ENCODE data around the gene MAPKAPK3. TPM values are rescaled to one million over a fixed set of nuclear protein-coding genes. Genes with fewer than 3 reads are reported as not detected.

MAPKAPK3 gene
- total RNA-seq, 4 donors from 2014 or later: 66.1 to 147 (median 97.5) TPM

GRCh38 chr3:50658416-50658815, 41.5 kb downstream of the MAPKAPK3 start:
- TF ChIP-seq CTCF (IDR thresholded peaks at IDR 0.05) (no peak), POLR2A (IDR thresholded peaks at IDR 0.05) (no peak)
- intact Hi-C loops (cut with DNase I): no loop called here
- peak overlapping the region in 2 of 3 donors; percentile 47 to 51 for H3K27ac ChIP-seq
- H3K4me1 ChIP-seq: peaks cover 20 to 33% of the 10 kb centered on the region in 2 donors
- H3K36me3 ChIP-seq: no peaks in the 10 kb centered on the region
- H3K9me3 ChIP-seq: no peaks in the 10 kb centered on the region
- H3K27me3 ChIP-seq: no peaks in the 10 kb centered on the region
- 79 to 95% methylated on average over 6 of the region's 6 CpGs for WGBS, 2 donors
- H3K4me3 ChIP-seq (replicated peaks in 1 of 3): no peak overlapping the region
- no peak for DNase-seq

- Histone ChIP-seq H3K36me3 (no peaks in the 10 kb centered on the region), H3K9me3 (no peaks in the 10 kb centered on the region), H3K27ac (no peak overlapping the region), H3K4me3 (replicated peaks in 1 of 3) (no peak overlapping the region), H3K4me1 (peaks cover 20 to 33% of the 10 kb centered on the region in 2 donors), H3K27me3 (no peaks in the 10 kb centered on the region)
- TF ChIP-seq CTCF (IDR thresholded peaks at IDR 0.05): no peak
- TF ChIP-seq POLR2A (IDR thresholded peaks at IDR 0.05): no peak
- WGBS, 2 donors: 93% methylated on average over 3 of the region's 3 CpGs
- DNase-seq: no peak
- intact Hi-C loops (cut with DNase I): no loop called here
Measured at GRCh38 chr3:50658831-50659230, 41.9 kb downstream of the MAPKAPK3 start.

- DNase-seq: no peak
Measured at GRCh38 chr3:50660386-50660785, 43.4 kb downstream of the MAPKAPK3 start.

GRCh38 chr3:50661321-50661837, 44.4 kb downstream of the MAPKAPK3 start:
- Histone ChIP-seq H3K4me3 (replicated peaks in 1 of 3) (no peak overlapping the region), H3K27ac (peak overlapping the region in 1 of 3 donors; percentile 22), H3K9me3 (no peaks in the 10 kb centered on the region), H3K36me3 (no peaks in the 10 kb centered on the region), H3K27me3 (no peaks in the 10 kb centered on the region), H3K4me1 (peaks cover 20 to 35% of the 10 kb centered on the region in 2 donors)
- 79 to 84% methylated on average over 6 of the region's 6 CpGs for WGBS, 2 donors
- DNase-seq: no peak
- TF ChIP-seq POLR2A (IDR thresholded peaks at IDR 0.05) (no peak), CTCF (IDR thresholded peaks at IDR 0.05) (no peak)
- intact Hi-C loops (cut with DNase I): no loop called here

More at GRCh38 chr3:50660386-50660785, 43.4 kb downstream of the MAPKAPK3 start:
- H3K4me1 ChIP-seq: peaks cover 20 to 33% of the 10 kb centered on the region in 2 donors
- intact Hi-C loops (cut with DNase I): no loop called here
- no peak for TF ChIP-seq POLR2A (IDR thresholded peaks at IDR 0.05)
- TF ChIP-seq CTCF (IDR thresholded peaks at IDR 0.05): no peak
- H3K36me3 ChIP-seq: no peaks in the 10 kb centered on the region
- no peak overlapping the region for H3K4me3 ChIP-seq (replicated peaks in 1 of 3)
- H3K9me3 ChIP-seq: no peaks in the 10 kb centered on the region
- WGBS, 2 donors: 91 to 96% methylated on average over 9 to 10 of the region's 10 CpGs
- H3K27ac ChIP-seq: no peak overlapping the region
- H3K27me3 ChIP-seq: no peaks in the 10 kb centered on the region

- intact Hi-C loops (cut with DNase I): no loop called here
- Histone ChIP-seq H3K9me3 (no peaks in the 10 kb centered on the region), H3K27me3 (no peaks in the 10 kb centered on the region), H3K27ac (peak overlapping the region; percentile 66 to 78 (median 69)), H3K4me3 (replicated peaks in 1 of 3) (no peak overlapping the region), H3K36me3 (no peaks in the 10 kb centered on the region), H3K4me1 (peaks cover 17 to 38% of the 10 kb centered on the region in 2 donors)
- TF ChIP-seq CTCF (IDR thresholded peaks at IDR 0.05) (no peak), POLR2A (IDR thresholded peaks at IDR 0.05) (no peak)
- no peak for DNase-seq
- WGBS, 2 donors: 49 to 56% methylated on average over 2 of the region's 2 CpGs
Measured at GRCh38 chr3:50662408-50662807, 45.5 kb downstream of the MAPKAPK3 start.
